ENCODE results near the gene CTRL.
"Not testable (repeated sequence)": the region's sequence is repeated elsewhere in the genome, so short reads cannot be mapped to it uniquely, and the experiment has no call there.

The CTRL gene

DNA sequence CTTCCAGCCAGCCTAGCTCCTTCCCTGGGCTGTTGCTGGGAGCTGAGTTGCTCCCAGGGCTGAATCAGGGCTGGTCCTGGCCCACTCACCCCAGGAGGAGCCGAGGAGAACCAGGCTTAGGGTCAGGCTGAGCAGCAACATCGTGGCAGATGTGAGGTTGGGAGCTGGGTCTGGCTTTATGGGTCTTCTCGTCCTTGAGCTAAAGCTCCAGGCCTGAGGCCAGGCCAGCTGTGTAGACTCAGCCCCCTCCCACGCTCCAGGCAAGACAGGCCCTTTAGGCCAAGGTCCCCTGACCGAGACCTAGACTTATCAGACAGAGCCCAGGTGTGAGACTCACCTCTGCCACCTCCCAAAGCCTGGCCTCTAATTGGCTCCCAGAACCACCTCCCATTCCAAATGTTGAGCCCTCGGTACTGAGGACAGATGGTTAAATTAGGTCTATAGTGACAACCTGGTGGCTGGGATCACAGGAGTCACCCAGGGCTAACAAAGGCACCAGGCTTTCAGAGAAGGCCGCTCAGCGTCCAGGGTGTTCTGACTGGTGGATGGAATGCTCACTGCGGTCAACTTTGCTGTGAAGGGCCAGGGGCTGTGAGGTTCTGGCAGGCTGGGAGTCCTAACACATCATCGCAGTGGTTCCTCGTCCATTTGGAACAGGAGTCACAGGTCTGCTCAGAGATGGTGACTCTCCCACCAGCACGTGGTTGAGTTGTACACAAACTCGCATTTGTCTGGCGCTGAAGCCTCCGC lies at the start of gene CTRL:
TSS of gene CTRL (minus strand) at position 151 of the 750 bp plus-strand sequence. CDS start at position 141, 10 bp downstream.
- no peak for DNase-seq

GRCh38 chr16:67979955-67980678 lies 48.5 kb upstream of the CTRL start, which contains the start of gene DPEP3:
Gene DPEP3 (minus strand): TSS chr16:67980499. CDS start chr16:67980380, 119 bp downstream.
- DNase-seq: no peak

DNA sequence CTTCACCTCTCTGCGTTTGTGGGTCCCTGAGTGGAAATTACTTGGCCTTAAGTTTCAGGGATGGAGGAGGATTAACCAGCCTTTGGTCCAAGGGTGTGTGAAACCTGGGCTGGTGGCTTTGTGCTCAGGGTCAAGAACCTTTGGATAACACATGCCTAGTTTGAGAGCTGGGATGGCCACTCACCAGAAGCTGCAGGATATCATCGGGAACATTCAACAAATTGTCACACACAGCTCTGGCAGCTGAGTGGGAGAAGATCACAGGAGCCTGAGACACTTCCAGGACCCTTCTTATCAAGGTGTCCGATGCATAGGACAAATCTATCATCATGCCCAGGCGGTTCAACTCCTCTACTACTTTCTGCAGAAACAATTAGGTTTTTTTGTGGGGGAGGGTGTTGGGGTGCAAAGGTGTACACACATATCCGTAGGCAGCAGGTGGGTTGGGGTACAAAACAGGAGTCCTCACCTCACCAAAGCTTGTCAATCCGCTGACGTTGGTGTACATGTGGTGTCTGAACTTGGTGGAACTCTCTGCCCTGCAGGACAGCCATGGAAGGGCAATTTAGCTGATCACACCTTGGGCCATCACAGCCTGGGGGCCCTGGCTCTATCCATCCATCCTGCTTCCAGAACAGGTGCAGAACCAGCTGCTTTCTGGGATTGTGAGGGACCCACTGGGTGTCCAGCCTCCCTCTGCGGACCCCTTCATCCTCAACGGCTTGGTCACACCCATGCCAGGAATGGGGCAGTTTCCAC lies 46.0 kb upstream of the CTRL start:
- no peak for DNase-seq

GRCh38 chr16:67977005-67977404 lies 45.3 kb upstream of the CTRL start:
- no peak for DNase-seq

DNA sequence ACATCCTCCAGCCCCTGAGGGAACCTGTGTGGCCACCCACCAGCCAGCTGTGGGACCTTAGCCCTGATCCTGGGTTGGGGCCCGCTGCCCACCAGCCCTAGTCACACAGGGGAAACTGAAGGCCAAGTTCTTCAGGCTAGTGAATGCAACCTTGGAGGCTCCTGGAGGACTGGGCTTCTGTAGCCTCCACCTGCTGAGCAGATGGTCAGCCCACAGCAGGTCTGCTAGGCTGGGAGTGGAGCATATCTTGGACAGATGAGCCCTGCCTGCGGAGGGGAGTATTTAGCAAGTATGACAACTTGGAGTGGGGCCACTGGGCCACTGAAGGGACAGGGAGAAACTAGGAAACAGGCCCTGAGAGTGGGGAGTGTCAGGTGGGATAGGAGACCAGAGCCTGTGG lies 44.5 kb upstream of the CTRL start:
- DNase-seq: no peak

DNA sequence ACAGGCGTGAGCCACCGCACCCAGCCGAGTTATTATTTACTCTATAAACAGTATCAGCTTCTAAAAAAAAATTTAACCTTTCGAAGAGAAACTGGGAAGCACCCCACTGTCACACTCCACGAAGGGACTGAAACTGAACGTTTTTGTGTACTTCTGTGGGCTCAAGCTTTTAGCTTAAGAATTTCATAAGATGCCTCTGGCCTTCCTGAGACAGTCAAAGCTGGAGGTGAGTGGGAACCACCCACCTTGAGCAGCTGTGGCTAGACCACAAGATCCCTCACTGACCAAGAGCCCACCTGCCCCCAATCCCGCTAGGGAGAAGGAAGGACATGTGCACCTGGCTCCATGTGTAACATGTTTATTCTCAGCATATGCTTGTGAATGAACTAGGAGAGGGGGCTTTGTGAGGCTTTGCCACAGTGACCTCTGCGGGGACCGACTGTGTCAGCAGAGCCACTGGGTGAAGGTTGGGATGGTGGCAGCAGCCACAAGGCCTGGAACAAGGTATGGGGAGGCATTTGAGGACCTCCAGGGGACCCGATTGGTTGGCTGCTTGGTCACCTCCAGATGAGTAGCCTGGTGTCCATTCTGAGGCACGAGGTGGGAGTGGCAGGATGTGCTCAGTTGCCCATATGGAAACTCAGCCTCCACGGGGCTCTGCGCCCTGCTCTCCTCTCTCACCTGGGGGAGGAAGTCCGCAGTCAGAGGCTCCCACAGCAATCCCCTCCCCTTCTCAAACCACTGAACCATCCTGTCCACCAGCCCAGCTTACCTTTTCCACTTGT lies 43.9 kb upstream of the CTRL start:
- DNase-seq: no peak

- not testable (repeated sequence) for DNase-seq
Measured at GRCh38 chr16:67972285-67972684, 40.6 kb upstream of the CTRL start.

GRCh38 chr16:67971111-67971510 lies 39.4 kb upstream of the CTRL start:
- no peak for DNase-seq

DNA sequence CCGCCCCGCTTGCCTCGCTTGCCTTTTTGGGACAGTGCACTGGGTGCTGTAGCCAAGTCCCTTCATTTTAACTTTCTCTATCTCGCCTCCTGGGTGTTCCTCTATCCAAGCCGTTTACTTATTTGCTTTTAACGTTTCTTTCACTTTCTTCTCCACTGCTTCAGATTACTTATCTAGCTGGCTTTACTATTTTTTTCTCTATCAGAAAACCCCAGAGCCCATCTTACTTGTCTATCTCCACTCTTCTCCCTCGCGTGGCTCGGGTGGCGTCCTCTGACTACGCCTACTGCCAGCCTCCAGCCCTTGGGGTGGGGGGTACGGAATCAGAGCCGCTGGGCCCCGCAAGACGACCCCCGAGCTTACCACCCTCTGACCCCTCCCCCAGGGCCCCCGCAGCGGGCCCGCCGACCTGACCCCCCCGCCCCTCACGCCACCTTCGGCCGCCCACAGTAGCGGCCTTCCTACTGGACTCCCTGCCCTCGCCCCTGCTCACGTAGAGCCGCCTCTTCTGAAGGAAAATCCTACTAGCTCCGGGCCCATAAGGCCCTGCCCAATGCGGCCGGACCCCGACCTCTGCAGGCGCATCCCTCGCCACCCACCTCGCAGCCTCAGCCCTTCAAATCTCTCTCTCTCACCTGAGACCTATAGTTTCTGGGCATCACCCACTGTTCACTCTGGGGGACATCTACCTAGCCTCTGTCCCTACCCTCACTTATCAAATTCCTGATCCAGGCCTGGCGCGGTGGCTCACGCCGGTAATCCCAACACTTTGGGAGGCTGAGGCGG lies 37.8 kb upstream of the CTRL start:
- DNase-seq: no peak

DNA sequence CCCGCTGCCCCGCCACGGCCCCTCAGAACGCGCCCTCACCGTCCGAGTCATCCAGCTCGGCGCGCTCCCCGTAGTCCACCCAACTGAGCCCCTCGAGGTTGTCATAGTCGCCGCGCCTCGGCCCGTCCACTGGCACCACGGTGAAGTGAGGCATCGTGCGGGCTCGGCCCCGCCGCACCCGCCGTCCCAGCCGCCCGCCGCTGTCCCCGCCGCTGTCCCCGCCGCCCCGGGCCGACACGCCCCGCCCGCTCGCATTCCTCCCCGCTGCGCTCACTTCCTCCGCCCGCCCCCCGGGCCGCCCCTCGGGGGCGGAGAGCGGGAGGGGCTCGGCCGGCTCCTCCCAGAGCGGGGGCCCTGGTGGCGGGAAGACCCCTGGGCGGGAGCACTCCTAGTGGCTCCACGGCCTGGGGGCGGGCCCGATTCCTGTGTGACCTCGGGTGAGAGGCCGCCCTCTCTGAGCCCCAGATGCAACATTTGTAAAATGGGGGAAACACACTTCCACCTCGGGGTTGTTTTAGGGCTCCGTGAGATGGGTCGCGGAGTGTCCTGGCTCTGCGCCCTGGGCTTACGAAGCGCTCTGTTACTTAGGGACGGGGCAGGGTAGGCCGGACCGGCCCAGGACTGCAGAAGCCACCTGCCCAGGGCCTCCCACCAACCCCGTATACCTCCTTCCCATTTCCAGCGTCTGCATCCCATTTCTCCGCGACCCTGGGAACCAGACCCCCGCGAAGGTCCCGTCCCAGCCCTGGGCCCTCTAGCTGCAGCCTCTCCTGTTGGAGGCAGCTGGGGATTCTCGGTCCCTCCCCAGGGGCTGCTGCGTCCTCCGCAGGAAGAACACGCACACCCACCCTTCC lies 37.0 kb upstream of the CTRL start, which contains the start of gene SLC12A4:
TSS of gene SLC12A4 (minus strand) at position 238 of the 854 bp plus-strand sequence. CDS start at position 154, 84 bp downstream.
- no peak for DNase-seq

DNA sequence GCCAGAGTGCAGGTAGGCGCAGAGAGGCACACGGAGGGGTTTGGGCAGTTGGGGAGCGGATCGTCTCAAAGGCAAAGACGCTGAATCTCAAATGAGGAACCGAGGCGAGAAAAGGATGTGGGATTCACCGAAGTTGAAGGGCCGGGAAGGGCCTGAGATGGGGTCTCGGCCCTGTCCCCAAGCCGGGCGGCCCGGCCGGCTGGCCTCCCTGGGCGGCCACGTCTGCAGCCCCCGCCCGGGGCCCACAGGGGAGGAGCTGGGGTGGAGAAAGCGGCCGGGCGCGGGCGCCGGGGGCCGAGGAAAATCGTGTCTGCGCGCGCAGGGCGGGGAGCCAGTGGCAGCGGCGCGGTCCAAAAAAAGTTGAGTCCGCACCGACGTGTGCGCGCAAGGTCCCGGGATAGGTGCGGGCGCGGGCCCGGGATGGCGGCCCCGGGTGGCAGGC lies 36.3 kb upstream of the CTRL start:
- no peak for DNase-seq

GRCh38 chr16:67967183-67967957 lies 35.7 kb upstream of the CTRL start:
- DNase-seq: no peak

GRCh38 chr16:67966549-67967182 lies 35.0 kb upstream of the CTRL start:
- DNase-seq: no peak

GRCh38 chr16:67965668-67966548 lies 34.2 kb upstream of the CTRL start:
- no peak for DNase-seq

- peak in 1 of 2 experiments; percentile 5 for DNase-seq
Measured at GRCh38 chr16:67964477-67965131, 32.9 kb upstream of the CTRL start.

DNA sequence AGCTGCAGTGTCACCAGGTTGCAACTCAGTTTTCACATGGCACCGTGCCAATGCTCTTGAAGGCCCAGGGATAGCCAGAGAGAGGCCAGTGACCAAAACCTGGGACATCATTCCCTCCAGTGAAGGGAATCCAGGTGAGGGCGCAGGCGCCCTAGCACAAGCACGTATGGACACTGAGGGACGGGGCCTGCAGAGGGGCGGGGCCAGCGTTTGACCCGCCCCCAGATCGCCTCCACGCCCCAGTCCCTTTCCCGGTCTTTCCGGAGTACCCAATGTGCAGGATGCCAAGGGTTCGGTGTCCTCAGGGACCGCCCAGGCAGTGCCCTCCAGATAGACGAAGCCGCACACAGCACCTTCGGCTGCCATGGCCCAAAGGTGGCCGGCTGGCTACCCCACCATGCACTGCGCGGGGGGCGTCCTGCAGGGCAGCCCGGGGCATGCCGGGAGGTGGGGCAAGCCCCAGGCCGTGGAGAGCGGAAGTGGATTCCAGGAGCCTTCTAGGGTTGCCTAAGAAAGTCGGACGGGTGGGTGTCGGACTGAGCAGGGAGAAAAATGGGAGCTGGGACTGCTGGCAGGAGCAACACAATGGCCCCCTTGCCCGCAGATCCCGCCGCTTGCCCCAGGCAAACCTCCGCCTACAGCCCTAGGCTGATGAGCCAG lies 32.1 kb upstream of the CTRL start:
- no peak for DNase-seq

DNA sequence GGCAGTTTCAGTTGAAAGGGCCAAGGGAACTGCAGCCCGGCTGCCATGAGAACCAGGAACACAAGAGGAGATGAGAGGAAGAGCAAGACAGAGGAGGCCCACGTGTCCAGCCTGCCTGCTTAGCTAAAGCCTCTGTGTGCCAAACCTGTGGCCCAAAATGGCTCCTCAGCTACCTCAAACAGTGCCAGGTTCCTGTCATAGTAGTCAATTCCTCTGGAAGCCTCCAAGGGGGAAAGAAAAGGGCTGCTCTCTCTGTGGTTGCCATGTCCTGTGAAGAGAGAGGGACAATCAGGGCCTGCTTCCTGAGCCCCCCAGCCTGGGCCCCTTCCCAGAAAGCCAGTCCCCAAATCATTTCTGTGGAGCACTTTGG lies 31.6 kb upstream of the CTRL start:
- no peak for DNase-seq
